HG03342 (cell line): ENCODE results near the gene PFKFB4.
"Not testable (repeated sequence)": the region's sequence is repeated elsewhere in the genome, so short reads cannot be mapped to it uniquely, and the experiment has no call there.

Experiments
- ATAC-seq: cut with Tn5 transposase; IDR thresholded peaks from one replicate; pipeline ENCODE4 v1.9.1; 2021; ENCODE audit warnings: mild to moderate bottlenecking, moderate library complexity; ENCODE audit not compliant: unreplicated experiment

The PFKFB4 gene

DNA sequence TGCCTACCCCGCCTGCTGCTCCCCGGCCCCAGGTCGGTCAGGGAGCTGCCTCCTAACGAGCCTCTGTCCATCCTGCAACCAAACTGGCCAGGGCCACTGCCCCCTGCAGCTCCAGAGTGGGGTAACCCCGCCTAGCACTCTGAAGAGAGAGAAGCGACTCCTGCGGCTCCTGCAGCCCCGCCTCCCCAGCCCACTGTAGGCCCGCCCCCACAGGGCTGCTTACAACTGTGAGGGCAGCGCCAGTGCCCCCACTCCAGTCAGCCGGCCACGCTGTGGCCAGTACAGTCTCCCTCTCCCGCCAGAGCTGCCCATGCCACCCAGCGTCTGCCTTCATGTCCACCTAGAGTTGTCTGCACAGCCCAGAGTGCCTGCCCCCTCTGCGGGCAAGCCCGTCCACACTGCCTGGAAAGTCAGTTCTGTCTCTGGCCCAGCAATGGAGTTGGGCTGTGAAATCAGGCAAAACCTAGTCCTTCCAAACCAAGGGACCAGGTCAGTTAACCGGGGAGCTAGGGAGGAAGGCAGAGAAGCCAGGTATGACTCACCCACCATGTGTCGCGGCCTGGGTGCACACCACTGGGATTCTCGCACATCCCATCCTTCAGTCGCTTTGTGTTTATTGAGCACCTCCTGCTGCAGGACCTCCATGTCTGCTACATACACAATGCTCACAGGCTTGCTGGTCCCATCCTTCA lies 4.6 kb upstream of the PFKFB4 start:
- ATAC-seq = no peak

DNA sequence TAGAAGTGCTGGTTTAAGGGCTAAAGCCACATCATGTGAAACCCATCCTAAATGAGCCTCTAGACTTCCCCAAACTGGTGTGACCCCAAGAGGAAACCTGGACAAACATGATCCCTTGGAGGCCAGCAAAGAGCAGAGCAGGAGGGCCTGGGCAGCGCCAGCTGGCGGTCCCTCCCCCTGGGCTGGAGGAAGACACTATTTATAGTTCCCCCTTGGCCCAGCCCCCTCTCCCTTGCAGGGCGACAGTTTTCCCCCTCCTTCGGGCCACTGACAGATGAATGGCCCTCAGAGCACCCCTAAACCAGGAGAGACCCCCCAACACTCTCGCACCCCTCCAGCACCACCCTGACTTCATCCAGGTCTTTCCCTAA lies 4.0 kb upstream of the PFKFB4 start:
- no peak for ATAC-seq

DNA sequence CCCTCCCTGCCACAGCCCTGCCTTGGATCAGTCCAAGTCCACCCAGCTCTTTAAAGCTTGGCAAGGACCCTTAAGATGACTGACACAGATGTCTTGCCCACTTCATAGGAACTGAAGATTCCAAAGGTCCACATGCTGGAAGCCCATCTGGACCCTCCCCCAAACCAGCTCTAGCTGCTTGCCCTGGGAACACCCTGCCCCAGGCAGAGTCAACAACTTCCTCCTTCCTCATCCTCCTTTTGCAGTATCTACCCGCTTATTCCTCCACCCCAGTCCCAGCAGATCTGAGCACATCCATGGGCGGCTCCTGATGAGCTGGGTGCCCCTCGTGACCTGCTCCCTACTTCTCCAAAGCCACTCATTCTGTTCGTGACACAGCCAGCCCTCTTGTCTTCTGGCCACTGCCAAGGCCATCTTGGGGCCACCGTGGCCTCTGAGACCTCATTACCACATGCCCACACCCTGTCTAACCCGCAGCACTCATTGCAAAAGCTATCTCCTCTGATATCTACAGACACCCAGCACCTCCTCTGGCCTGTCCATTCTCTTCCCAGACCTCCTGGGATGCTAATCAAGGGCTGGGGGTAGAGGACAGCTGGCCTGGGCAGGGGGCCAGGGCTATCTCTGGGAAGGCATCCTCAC lies 2.0 kb upstream of the PFKFB4 start:
- ATAC-seq = no peak

DNA sequence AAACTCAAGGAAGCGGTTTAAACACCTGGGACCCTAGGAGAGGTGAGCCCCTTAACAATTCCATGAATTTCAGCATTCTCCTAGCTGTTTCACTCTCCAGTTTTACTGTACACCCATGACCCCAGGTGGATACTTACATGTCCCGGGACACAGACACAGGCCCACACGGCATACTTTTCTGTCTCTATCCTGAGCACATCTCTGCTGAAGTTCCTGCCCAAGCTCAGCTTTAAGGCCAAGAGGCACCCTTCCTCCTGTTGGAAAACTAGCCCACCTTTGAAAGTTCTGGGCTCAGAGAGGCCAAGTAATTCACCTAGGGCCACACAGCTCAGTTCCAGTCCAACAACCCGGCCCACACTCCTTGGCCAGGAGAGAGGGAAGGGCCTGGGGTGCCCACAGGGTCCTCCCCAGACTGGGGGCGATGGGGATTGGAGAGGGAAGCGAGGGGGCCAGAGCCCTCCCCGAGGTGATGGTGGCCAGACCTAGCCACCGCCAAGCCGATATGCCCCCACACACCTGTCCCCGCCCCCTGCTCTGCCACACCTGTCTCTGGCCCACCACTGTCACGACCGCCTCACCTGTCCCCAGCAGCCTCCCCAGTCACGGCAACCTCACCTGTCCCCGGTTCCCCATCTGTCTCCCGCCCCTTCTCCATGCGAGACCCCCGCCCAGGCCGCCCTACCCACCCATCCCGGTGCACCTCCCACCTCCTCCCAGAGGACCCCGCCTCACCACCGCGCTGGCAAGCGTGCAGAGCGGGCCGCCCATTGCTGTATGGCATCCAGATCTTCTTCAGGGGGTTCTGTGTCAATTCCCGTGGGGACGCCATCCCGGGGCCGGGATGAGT lies 431 bp downstream of the PFKFB4 start:
- ATAC-seq = no peak

- ATAC-seq = no peak
Observed at GRCh38 chr3:48555231-48555948, 1.2 kb downstream of the PFKFB4 start.

DNA sequence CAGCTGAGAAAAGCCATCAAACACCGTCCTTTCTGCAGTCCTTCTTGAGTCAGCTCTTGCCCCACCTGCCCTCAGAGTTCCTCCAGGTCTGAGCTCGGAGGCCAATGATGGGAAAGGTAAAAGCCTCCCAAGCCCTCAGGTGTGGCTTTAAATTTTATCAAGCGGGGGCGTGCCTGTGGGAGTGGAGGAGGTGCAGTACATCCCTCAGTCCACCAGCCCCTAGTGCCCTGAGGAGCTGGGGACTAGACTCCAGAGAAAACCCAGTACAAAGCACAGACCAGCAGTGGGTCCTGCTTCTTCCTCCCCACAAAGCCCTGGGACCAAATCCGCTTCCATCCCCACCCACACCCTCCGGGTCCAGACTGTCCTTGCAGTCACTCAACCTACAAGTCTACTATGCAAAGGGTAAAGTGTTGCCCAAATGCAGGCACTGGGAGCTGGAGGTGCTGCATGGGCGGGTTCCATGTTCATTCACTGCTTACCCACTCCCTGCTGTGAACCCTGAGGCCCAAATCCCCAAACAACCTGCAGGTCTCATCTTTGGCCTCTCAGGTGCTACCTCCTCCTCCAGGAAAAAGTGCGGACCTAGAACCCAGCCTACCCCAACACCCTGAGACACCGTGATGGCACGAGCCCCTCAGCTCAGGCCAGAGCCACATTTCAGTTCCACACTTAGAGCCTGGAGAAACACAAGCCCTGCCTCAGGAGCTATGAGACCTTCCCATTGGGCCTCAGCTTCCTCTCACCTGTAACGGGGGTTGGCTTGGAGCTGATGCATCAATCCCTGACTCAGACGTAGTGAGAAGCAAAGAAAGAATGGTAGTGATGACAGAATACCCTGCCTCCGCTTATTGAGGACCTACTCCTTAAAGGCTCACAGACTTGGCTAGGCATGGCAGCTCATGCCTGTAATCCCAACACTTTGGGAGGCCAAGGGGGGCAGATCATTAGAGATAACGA lies 2.4 kb downstream of the PFKFB4 start:
- ATAC-seq = no peak

- ATAC-seq = no peak
Observed at GRCh38 chr3:48553361-48553760, 3.2 kb downstream of the PFKFB4 start.

DNA sequence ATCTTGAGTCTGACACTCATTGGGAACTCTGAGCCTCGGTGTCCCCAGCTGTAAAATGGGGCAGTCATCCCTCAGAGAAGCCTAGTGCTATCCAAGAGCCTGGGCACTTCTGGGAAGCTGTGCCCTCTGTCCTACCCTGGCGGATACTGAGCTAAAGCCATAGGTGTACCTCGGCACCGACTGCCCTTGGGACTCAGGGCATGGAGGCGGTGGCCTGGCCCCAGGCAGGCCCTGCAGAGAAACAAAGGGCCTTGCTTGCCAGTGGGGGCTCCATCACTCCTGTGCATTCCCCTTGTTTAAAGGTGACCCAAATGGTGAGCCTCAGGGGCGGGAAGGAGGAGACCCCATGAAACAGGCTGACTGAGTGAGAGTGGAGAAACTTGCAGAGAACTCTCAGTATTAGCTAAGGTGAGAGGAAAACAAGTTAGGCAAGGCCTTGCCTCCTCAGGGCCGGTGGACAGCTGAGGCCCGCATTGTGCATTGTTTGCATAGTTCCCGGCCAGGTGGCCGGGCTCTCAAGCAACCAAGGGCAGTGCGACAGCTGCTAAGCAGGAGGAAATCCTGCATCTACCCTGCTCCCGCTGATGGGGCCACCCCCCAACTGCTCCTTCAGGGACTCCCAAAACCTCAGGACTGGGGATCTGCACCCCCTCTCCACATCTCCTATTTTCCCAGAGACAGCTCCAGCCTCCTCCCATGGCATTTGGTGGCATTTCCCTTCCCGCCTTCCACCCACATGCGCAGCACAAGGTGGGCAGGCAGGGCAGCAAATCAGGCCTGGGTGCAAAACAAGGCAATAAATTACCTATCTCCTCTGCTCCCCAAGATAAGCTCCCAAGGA lies 4.3 kb downstream of the PFKFB4 start:
- no peak for ATAC-seq

DNA sequence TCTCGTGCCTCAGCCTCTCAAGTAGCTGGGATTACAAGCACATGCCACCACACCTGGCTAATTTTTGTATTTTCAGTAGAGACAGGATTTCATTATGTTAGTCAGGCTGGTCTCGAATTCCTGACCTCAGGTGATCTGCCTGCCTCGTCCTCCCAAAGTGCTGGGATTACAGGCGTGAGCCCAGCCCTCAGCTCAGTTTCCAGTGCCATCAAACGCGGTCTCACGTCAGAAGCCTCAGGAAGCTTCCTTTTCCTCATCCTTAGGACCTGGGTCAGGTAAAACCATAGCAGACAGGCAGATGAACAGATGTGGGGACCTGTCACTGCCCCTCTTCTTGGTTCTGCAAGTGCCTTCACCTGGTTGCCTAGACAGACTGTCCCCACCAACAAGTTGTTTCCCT lies 5.0 kb downstream of the PFKFB4 start:
- ATAC-seq = not testable (repeated sequence)

DNA sequence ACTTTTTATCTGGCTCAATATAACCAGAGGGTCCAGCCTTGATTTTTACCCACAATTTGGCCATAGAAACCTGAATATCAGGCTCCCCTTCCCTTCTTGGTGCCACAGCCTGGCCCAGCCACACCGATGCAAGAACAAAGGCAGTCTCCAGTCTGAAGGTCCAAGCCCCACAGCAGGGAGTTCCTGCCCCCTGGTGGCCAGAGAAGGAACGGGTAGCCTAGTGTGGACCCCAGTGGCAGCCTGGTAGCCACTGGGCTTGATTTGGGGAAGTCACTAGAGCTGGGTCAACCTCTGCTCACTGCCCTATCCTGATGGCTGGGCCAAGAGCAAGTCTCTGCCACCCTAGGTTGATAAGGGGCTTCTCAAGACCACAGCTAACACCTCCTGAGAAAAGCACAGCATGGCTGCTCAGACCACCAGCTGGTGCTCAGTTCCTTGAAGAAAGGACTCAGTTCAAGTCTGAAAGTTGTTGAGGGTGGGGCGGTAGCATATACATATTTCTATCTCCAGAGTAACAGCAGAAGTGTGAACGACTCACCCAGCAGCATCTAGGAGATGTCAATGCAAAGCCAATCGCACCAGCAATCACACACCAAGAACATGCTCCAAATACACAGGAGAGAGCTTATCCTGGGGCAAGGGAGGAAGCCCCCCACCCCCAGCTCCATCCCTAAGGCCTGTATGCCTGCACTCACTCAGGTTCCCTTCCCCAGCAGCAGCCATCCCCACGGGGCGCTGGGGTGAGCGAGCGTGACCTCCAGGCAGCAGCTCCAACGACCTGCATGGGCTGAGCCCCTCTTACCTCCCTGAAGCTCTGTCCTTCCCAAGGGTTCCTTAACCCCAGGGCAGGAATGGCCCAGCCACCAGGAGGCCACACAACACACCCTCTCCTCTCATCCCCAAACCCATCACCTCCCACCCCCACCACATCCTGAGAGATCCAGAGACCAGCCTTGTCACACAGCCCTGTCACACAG lies 7.6 kb downstream of the PFKFB4 start:
- ATAC-seq = no peak

DNA sequence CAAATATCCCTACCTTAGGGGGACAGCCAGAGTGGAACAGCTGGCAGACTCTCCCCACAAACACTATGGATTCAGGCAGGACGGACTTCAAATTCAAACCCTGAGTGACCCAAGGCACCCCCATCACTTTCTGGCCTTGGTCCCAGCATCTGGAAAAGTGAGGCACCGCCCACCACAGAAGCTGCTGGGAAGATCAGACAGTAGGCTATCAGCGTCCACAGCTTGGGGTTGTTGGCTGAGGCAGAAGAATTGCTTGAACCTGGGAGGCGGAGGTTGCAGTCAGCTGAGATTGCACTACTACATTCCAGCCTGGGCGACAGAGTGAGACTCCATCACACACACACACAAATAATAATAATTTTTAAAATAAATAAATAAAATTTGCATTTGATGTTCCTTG lies 8.5 kb downstream of the PFKFB4 start:
- ATAC-seq = no peak

DNA sequence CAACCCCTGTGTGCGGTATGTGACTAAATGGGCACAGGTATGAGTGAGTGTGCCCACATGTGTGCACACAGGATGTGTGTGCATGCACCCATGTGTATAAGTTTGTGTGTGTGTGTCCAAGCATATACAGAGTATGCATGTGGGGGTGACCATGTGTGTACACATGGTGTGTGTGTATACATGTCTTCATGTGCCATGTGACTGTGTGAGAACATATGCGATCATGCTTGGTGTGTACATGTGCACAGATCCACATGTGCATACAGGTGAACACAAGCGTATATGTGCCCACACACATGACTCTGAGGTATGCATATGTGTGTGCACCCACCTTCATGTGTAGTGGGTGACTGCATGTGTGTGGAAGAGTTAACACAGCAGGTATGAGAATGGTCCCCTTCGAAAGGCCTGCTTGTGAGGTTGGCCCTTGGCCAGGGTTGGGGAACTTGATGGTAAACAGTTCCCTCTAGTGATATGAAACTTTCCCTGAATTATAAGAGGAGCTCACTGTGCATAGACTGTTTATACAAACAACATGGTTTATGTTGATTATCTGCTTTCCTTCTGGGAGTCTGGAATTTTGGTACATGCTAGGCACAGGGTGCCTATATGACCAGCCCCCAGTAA lies 10.3 kb downstream of the PFKFB4 start:
- no peak for ATAC-seq

DNA sequence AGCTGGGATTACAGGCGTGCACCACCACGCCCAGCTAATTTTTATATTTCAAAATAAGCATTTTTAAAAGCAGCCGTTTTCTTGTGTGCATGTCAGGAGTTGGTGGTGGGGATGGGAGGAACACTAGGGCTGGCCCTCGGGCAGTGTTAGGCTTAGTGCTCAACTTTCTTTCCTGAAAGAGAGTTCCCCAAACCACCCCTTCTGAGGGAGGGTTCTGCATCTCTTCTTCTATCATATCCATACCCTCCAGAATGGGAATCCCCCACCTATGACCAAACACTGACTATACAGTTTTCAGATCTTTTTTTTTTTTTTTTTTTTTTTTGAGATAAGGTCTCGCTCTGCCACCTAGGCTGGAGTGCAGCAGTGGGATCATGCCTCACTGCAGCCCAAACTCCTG lies 12.5 kb downstream of the PFKFB4 start:
- no peak for ATAC-seq

- ATAC-seq = no peak
Observed at GRCh38 chr3:48543271-48543866, 13.2 kb downstream of the PFKFB4 start.

DNA sequence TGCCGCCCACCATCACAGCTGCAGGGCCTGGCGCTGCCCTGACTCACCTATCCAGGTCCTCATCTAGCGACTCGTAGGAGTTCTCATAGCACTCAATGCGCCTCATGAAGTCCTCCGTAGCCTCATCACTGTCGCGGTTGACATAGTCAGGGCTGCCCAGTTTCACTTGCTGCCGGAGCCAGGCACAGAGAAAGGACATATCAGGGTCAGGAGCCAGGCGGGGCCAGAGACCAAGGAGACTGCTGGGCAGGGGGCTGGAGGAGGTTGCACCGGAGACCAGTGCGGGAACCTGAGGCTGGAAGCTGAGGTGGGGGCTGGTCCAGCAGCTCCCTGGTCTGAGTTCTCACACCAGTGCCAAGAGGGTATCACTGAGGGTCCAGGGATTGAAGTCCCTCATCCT lies 18.2 kb downstream of the PFKFB4 start:
- ATAC-seq = no peak

GRCh38 chr3:48536785-48537184 lies 19.8 kb downstream of the PFKFB4 start:
- no peak for ATAC-seq

- no peak for ATAC-seq
Observed at GRCh38 chr3:48536116-48536515, 20.5 kb downstream of the PFKFB4 start.
